Activated CD4-positive, alpha-beta memory T cell treated with anti-CD3 and anti-CD28 coated beads for 36 hours (primary cell): ENCODE results near the gene UNC5A. TPM values are rescaled to one million over a fixed set of nuclear protein-coding genes. Genes with fewer than 3 reads are reported as not detected.

Source experiments
- CTCF ChIA-PET: fragments of 350-600 bp; sonication (Branson Sonifier 250); formaldehyde crosslinking; loops from one replicate; lab custom pipeline; 2021; ENCODE audit warnings: antibody characterized with exemption, inconsistent platforms; lab: Charles Lee
- POLR2A ChIA-PET: fragments of 350-600 bp; sonication (Branson Sonifier 250); formaldehyde crosslinking; loops from one replicate; lab custom pipeline; 2021; ENCODE audit warnings: antibody characterized with exemption; lab: Charles Lee
- DNase-seq: peaks from one replicate; pipeline ENCODE4 v3.0.0-alpha.2; 2020
- H3K27ac Mint-ChIP-seq: one replicate; pipeline ENCODE4 v1.8.0; 2021; ENCODE audit warnings: mixed read lengths
- H3K27me3 Mint-ChIP-seq: one replicate; pipeline ENCODE4 v1.8.0; 2021; ENCODE audit warnings: mixed read lengths
- H3K36me3 Mint-ChIP-seq: one replicate; pipeline ENCODE4 v1.8.0; 2021; ENCODE audit warnings: mixed read lengths
- H3K4me1 Mint-ChIP-seq: one replicate; pipeline ENCODE4 v1.8.0; 2021; ENCODE audit warnings: low read depth, mixed read lengths
- H3K4me3 Mint-ChIP-seq: one replicate; pipeline ENCODE4 v1.8.0; 2021; ENCODE audit warnings: mild to moderate bottlenecking, mixed read lengths
- H3K9me3 Mint-ChIP-seq: one replicate; pipeline ENCODE4 v1.8.0; 2021; ENCODE audit warnings: mixed read lengths
- intact Hi-C: fragments of 100-400 bp; cut with micrococcal nuclease; formaldehyde crosslinking; loops from one replicate; pipeline ENCODE4 v1.15.1; 2023
- total RNA-seq, 2 experiments: library from RNA; stranded (reverse); gene quantifications; one replicate each; pipeline ENCODE4 v1.2.3, GENCODE V29; 2021

The UNC5A gene
- total RNA-seq, 2 experiments from 2014 or later: not detected

GRCh38 chr5:176818391-176819098, 8.2 kb downstream of the UNC5A start:
- H3K27ac Mint-ChIP-seq: no peak overlapping the region
- ChIA-PET CTCF (interaction anchor here (0.9 to 2.5 kb wide), 3 partner anchors 12 to 158 kb away, joined by 3 to 12 read pairs (median 3); no protein-coding TSS in a partner anchor), POLR2A (no interaction called here)
- intact Hi-C loops: loop anchor here (5.0 kb wide), 1 partner anchor 161 kb away; no protein-coding TSS in a partner anchor
- peaks cover 8% of the 10 kb centered on the region for H3K4me1 Mint-ChIP-seq
- H3K9me3 Mint-ChIP-seq: no peaks in the 10 kb centered on the region
- DNase-seq: peak; percentile 42
- H3K36me3 Mint-ChIP-seq: no peaks in the 10 kb centered on the region
- H3K27me3 Mint-ChIP-seq: peaks cover 60% of the 10 kb centered on the region
- H3K4me3 Mint-ChIP-seq: peak overlapping the region; percentile 33

GRCh38 chr5:176819476-176819875, 9.1 kb downstream of the UNC5A start:
- no peak for DNase-seq
- ChIA-PET CTCF (interaction anchor here (1.0 to 2.5 kb wide), 2 partner anchors 13 to 159 kb away, joined by 3 to 12 read pairs; no protein-coding TSS in a partner anchor), POLR2A (no interaction called here)
- Mint-ChIP-seq H3K27me3 (peaks cover 51% of the 10 kb centered on the region), H3K36me3 (no peaks in the 10 kb centered on the region), H3K27ac (no peak overlapping the region), H3K4me3 (no peak overlapping the region), H3K9me3 (no peaks in the 10 kb centered on the region), H3K4me1 (peaks cover 8% of the 10 kb centered on the region)
- intact Hi-C loops: loop anchor here (5.0 kb wide), 1 partner anchor 162 kb away; no protein-coding TSS in a partner anchor

- no peaks in the 10 kb centered on the region for H3K9me3 Mint-ChIP-seq
- ChIA-PET POLR2A (no interaction called here), CTCF (interaction anchor here (1.1 kb wide), 1 partner anchor 9 kb away, joined by 3 read pairs; no protein-coding TSS in a partner anchor)
- H3K27me3 Mint-ChIP-seq: peaks cover 45% of the 10 kb centered on the region
- no peak overlapping the region for H3K27ac Mint-ChIP-seq
- H3K4me1 Mint-ChIP-seq: peaks cover 8% of the 10 kb centered on the region
- no peak for DNase-seq
- intact Hi-C loops: no loop called here
- H3K4me3 Mint-ChIP-seq: no peak overlapping the region
- no peaks in the 10 kb centered on the region for H3K36me3 Mint-ChIP-seq
Measured at GRCh38 chr5:176820937-176821336, 10.6 kb downstream of the UNC5A start.

- Mint-ChIP-seq H3K9me3 (no peaks in the 10 kb centered on the region), H3K4me1 (peaks cover 8% of the 10 kb centered on the region), H3K27ac (no peak overlapping the region), H3K4me3 (no peak overlapping the region), H3K36me3 (no peaks in the 10 kb centered on the region), H3K27me3 (peaks cover 41% of the 10 kb centered on the region)
- DNase-seq: no peak
- ChIA-PET POLR2A (no interaction called here), CTCF (no interaction called here)
- intact Hi-C loops: no loop called here
Measured at GRCh38 chr5:176821441-176821840, 11.1 kb downstream of the UNC5A start.

GRCh38 chr5:176822041-176822792, 11.9 kb downstream of the UNC5A start:
- no peak for DNase-seq

GRCh38 chr5:176822793-176823481, 12.6 kb downstream of the UNC5A start:
- Mint-ChIP-seq H3K4me1 (peaks cover 8% of the 10 kb centered on the region), H3K27me3 (peaks cover 36% of the 10 kb centered on the region), H3K27ac (no peak overlapping the region), H3K36me3 (no peaks in the 10 kb centered on the region), H3K9me3 (no peaks in the 10 kb centered on the region), H3K4me3 (no peak overlapping the region)
- DNase-seq: no peak
- ChIA-PET POLR2A (no interaction called here), CTCF (no interaction called here)
- intact Hi-C loops: no loop called here

More at GRCh38 chr5:176822041-176822792, 11.9 kb downstream of the UNC5A start:
- POLR2A ChIA-PET: no interaction called here
- H3K27me3 Mint-ChIP-seq: peaks cover 36% of the 10 kb centered on the region
- H3K9me3 Mint-ChIP-seq: no peaks in the 10 kb centered on the region
- H3K27ac Mint-ChIP-seq: no peak overlapping the region
- intact Hi-C loops: no loop called here
- no peaks in the 10 kb centered on the region for H3K36me3 Mint-ChIP-seq
- peaks cover 8% of the 10 kb centered on the region for H3K4me1 Mint-ChIP-seq
- CTCF ChIA-PET: no interaction called here
- no peak overlapping the region for H3K4me3 Mint-ChIP-seq

- intact Hi-C loops: no loop called here
- Mint-ChIP-seq H3K9me3 (no peaks in the 10 kb centered on the region), H3K4me1 (no peaks in the 10 kb centered on the region), H3K27me3 (peaks cover 28% of the 10 kb centered on the region), H3K27ac (no peak overlapping the region), H3K36me3 (no peaks in the 10 kb centered on the region), H3K4me3 (no peak overlapping the region)
- no peak for DNase-seq
- CTCF ChIA-PET: no interaction called here
- POLR2A ChIA-PET: no interaction called here
Measured at GRCh38 chr5:176823869-176824412, 13.6 kb downstream of the UNC5A start.

- POLR2A ChIA-PET: no interaction called here
- no peaks in the 10 kb centered on the region for H3K4me1 Mint-ChIP-seq
- intact Hi-C loops: no loop called here
Measured at GRCh38 chr5:176824604-176825003, 14.2 kb downstream of the UNC5A start.

GRCh38 chr5:176825234-176825633, 14.9 kb downstream of the UNC5A start:
- ChIA-PET POLR2A (no interaction called here), CTCF (interaction anchor here (1.2 kb wide), 1 partner anchor 12 kb away, joined by 4 read pairs; no protein-coding TSS in a partner anchor)
- no peak overlapping the region for H3K27ac Mint-ChIP-seq

More at GRCh38 chr5:176824604-176825003, 14.2 kb downstream of the UNC5A start:
- no peaks in the 10 kb centered on the region for H3K36me3 Mint-ChIP-seq
- no peak overlapping the region for H3K4me3 Mint-ChIP-seq
- H3K27me3 Mint-ChIP-seq: peaks cover 21% of the 10 kb centered on the region
- CTCF ChIA-PET: interaction anchor here (1.2 kb wide), 1 partner anchor 11 kb away, joined by 4 read pairs; no protein-coding TSS in a partner anchor
- H3K27ac Mint-ChIP-seq: no peak overlapping the region
- H3K9me3 Mint-ChIP-seq: no peaks in the 10 kb centered on the region
- DNase-seq: no peak

GRCh38 chr5:176825957-176826356, 15.6 kb downstream of the UNC5A start:
- intact Hi-C loops: no loop called here
- Mint-ChIP-seq H3K27me3 (peaks cover 14% of the 10 kb centered on the region), H3K4me1 (no peaks in the 10 kb centered on the region), H3K4me3 (no peak overlapping the region), H3K9me3 (no peaks in the 10 kb centered on the region), H3K36me3 (no peaks in the 10 kb centered on the region), H3K27ac (no peak overlapping the region)
- POLR2A ChIA-PET: no interaction called here
- no peak for DNase-seq
- CTCF ChIA-PET: interaction anchor here (1.2 kb wide), 1 partner anchor 12 kb away, joined by 4 read pairs; no protein-coding TSS in a partner anchor

More at GRCh38 chr5:176825234-176825633, 14.9 kb downstream of the UNC5A start:
- H3K36me3 Mint-ChIP-seq: no peaks in the 10 kb centered on the region
- H3K27me3 Mint-ChIP-seq: peaks cover 20% of the 10 kb centered on the region
- H3K4me3 Mint-ChIP-seq: no peak overlapping the region
- no peaks in the 10 kb centered on the region for H3K9me3 Mint-ChIP-seq
- H3K4me1 Mint-ChIP-seq: no peaks in the 10 kb centered on the region
- DNase-seq: no peak
- intact Hi-C loops: no loop called here

GRCh38 chr5:176827736-176828414, 17.5 kb downstream of the UNC5A start:
- no peak for DNase-seq
- no peaks in the 10 kb centered on the region for H3K9me3 Mint-ChIP-seq
- no peak overlapping the region for H3K4me3 Mint-ChIP-seq
- H3K27ac Mint-ChIP-seq: no peak overlapping the region
- ChIA-PET CTCF (interaction anchor here (0.5 kb wide), 1 partner anchor 167 kb away, joined by 3 read pairs; no protein-coding TSS in a partner anchor), POLR2A (no interaction called here)
- intact Hi-C loops: no loop called here
- no peaks in the 10 kb centered on the region for H3K4me1 Mint-ChIP-seq
- H3K27me3 Mint-ChIP-seq: peaks cover 9% of the 10 kb centered on the region
- H3K36me3 Mint-ChIP-seq: no peaks in the 10 kb centered on the region
